ENCODE results near the gene HMG20B.
"Not testable (repeated sequence)": the region's sequence is repeated elsewhere in the genome, so short reads cannot be mapped to it uniquely, and the experiment has no call there.

The HMG20B gene

GRCh38 chr19:3572855-3573161 lies at the start of gene HMG20B:
Gene HMG20B, plus strand, starts transcription at chr19:3572944. Its CDS starts 366 bp downstream, at chr19:3573310.
- in situ Hi-C loops (cut with MboI; ENCODE audit: low sequenced_read_pairs): no loop called here

GRCh38 chr19:3523361-3524077 lies 49.2 kb upstream of the HMG20B start:
- in situ Hi-C loops (cut with MboI; ENCODE audit: low sequenced_read_pairs): no loop called here

- in situ Hi-C loops (cut with MboI; ENCODE audit: low sequenced_read_pairs): no loop called here
Observed at GRCh38 chr19:3524078-3524842, 48.5 kb upstream of the HMG20B start.

- in situ Hi-C loops (cut with MboI; ENCODE audit: low sequenced_read_pairs): no loop called here
Observed at GRCh38 chr19:3524904-3525451, 47.8 kb upstream of the HMG20B start.

GRCh38 chr19:3526507-3527237 lies 46.1 kb upstream of the HMG20B start:
- in situ Hi-C loops (cut with MboI; ENCODE audit: low sequenced_read_pairs): no loop called here

GRCh38 chr19:3527238-3527910 lies 45.4 kb upstream of the HMG20B start:
- in situ Hi-C loops (cut with MboI; ENCODE audit: low sequenced_read_pairs): no loop called here

GRCh38 chr19:3528080-3528479 lies 44.7 kb upstream of the HMG20B start:
- in situ Hi-C loops (cut with MboI; ENCODE audit: low sequenced_read_pairs): no loop called here

- in situ Hi-C loops (cut with MboI; ENCODE audit: low sequenced_read_pairs): no loop called here
Observed at GRCh38 chr19:3528539-3529211, 44.1 kb upstream of the HMG20B start.

GRCh38 chr19:3529299-3529698 lies 43.4 kb upstream of the HMG20B start:
- in situ Hi-C loops (cut with MboI; ENCODE audit: low sequenced_read_pairs): not testable (repeated sequence)

- in situ Hi-C loops (cut with MboI; ENCODE audit: low sequenced_read_pairs): no loop called here
Observed at GRCh38 chr19:3530389-3530788, 42.4 kb upstream of the HMG20B start.

GRCh38 chr19:3531716-3532115 lies 41.0 kb upstream of the HMG20B start:
- in situ Hi-C loops (cut with MboI; ENCODE audit: low sequenced_read_pairs): no loop called here

- in situ Hi-C loops (cut with MboI; ENCODE audit: low sequenced_read_pairs): no loop called here
Observed at GRCh38 chr19:3532154-3532786, 40.5 kb upstream of the HMG20B start.

- in situ Hi-C loops (cut with MboI; ENCODE audit: low sequenced_read_pairs): no loop called here
Observed at GRCh38 chr19:3533033-3533432, 39.7 kb upstream of the HMG20B start.

- in situ Hi-C loops (cut with MboI; ENCODE audit: low sequenced_read_pairs): no loop called here
Observed at GRCh38 chr19:3533563-3534216, 39.1 kb upstream of the HMG20B start.

- in situ Hi-C loops (cut with MboI; ENCODE audit: low sequenced_read_pairs): no loop called here
Observed at GRCh38 chr19:3534375-3535234, 38.1 kb upstream of the HMG20B start.

GRCh38 chr19:3535235-3535535 lies 37.6 kb upstream of the HMG20B start:
- in situ Hi-C loops (cut with MboI; ENCODE audit: low sequenced_read_pairs): no loop called here

- in situ Hi-C loops (cut with MboI; ENCODE audit: low sequenced_read_pairs): no loop called here
Observed at GRCh38 chr19:3535563-3535965, 37.2 kb upstream of the HMG20B start.

- in situ Hi-C loops (cut with MboI; ENCODE audit: low sequenced_read_pairs): no loop called here
Observed at GRCh38 chr19:3535981-3536380, 36.8 kb upstream of the HMG20B start.

All from HL-60/S4 treated with retinoic acid at 250 ng/mL for 4 days and 3 days (cell line).